Keratinocyte (primary cell): Measurements from ENCODE around the gene RUNX1. TPM values are rescaled to one million over a fixed set of nuclear protein-coding genes. Genes with fewer than 3 reads are reported as not detected.

ENCODE experiments used
- DNase-seq: peaks from one replicate; pipeline ENCODE4 v3.0.0-alpha.2; 2011; ENCODE audit warnings: low read depth, missing footprints, low spot score
- FAIRE-seq: peaks from 2 replicates; lab custom pipeline; 2011; peaks lifted over from hg19 to GRCh38; lab: Jason Lieb, UNC
- H2AFZ ChIP-seq: 2 replicates; pipeline ENCODE4 v1.6.0; 2012; ENCODE audit warnings: low read length, control low read depth, inconsistent platforms; ENCODE audit not compliant: control insufficient read depth
- H3K27ac ChIP-seq: 2 replicates; pipeline ENCODE4 v1.5.1; 2011; ENCODE audit warnings: low read length; ENCODE audit not compliant: control insufficient read depth, insufficient read depth
- H3K27me3 ChIP-seq: 3 replicates; pipeline ENCODE4 v1.6.0; 2011; ENCODE audit warnings: low read length; ENCODE audit not compliant: control insufficient read depth, insufficient read depth; ENCODE audit errors: extremely low read depth
- H3K36me3 ChIP-seq, 2 experiments: 2 replicates in 1 of 2; 3 replicates in 1 of 2; pipeline ENCODE4 v1.5.1; 2011; ENCODE audit warnings: low read length in 2 of 2, mild to moderate bottlenecking in 1 of 2; ENCODE audit not compliant: control insufficient read depth in 2 of 2, insufficient read depth in 2 of 2; ENCODE audit errors: extremely low read depth in 1 of 2
- H3K4me1 ChIP-seq: 3 replicates; pipeline ENCODE4 v1.5.1; 2011; ENCODE audit warnings: low read length; ENCODE audit not compliant: control insufficient read depth, insufficient read depth; ENCODE audit errors: extremely low read depth
- H3K4me2 ChIP-seq: 3 replicates; pipeline ENCODE4 v1.6.0; 2011; ENCODE audit warnings: low read depth, low read length; ENCODE audit not compliant: control insufficient read depth, insufficient read depth; ENCODE audit errors: extremely low read depth
- H3K4me3 ChIP-seq, 3 experiments: fragments of 200-600 bp in 1 of 3; sonication (generic) in 1 of 3; 2 replicates in 2 of 3; 3 replicates in 1 of 3; pipeline ENCODE4 v1.5.1; 2011 to 2016; ENCODE audit warnings: low read length in 3 of 3, mild to moderate bottlenecking in 3 of 3, control low read depth in 2 of 3, inconsistent platforms in 1 of 3, low read depth in 1 of 3, mixed read lengths in 1 of 3, mixed run types in 1 of 3, moderate library complexity in 1 of 3; ENCODE audit not compliant: control insufficient read depth in 2 of 3, insufficient read depth in 2 of 3; ENCODE audit errors: extremely low read depth in 1 of 3
- H3K79me2 ChIP-seq: 2 replicates; pipeline ENCODE4 v1.6.0; 2012; ENCODE audit warnings: low read length; ENCODE audit not compliant: control insufficient read depth, insufficient read depth
- H3K9ac ChIP-seq: 3 replicates; pipeline ENCODE4 v1.6.0; 2011; ENCODE audit warnings: low read length; ENCODE audit not compliant: control insufficient read depth, insufficient read depth; ENCODE audit errors: extremely low read depth
- H3K9me1 ChIP-seq: 3 replicates; pipeline ENCODE4 v1.6.0; 2011; ENCODE audit warnings: low read length; ENCODE audit not compliant: control insufficient read depth, insufficient read depth; ENCODE audit errors: extremely low read depth
- H3K9me3 ChIP-seq: 2 replicates; pipeline ENCODE4 v1.5.1; 2012; ENCODE audit warnings: low read depth, low read length; ENCODE audit not compliant: control insufficient read depth
- H4K20me1 ChIP-seq: 3 replicates; pipeline ENCODE4 v1.6.0; 2011; ENCODE audit warnings: low read length; ENCODE audit not compliant: control insufficient read depth, insufficient read depth; ENCODE audit errors: extremely low read depth
- CTCF ChIP-seq, 3 experiments: IDR thresholded peaks in 1 of 3; conservative IDR thresholded peaks in 1 of 3; optimal IDR thresholded peaks in 1 of 3; 2 replicates in 2 of 3; 3 replicates in 1 of 3; pipeline versions ENCODE3 to v1.5.1; 2011; ENCODE audit warnings: low read length in 3 of 3, mild to moderate bottlenecking in 3 of 3, moderate library complexity in 2 of 3, control low read depth in 1 of 3, inconsistent platforms in 1 of 3; ENCODE audit not compliant: insufficient read depth in 2 of 3; ENCODE audit errors: extremely low read depth in 1 of 3
- EZH2 ChIP-seq: IDR thresholded peaks from one replicate; pipeline ENCODE4 v1.6.1; 2012; ENCODE audit warnings: inconsistent platforms, mild to moderate bottlenecking, low read length, moderate library complexity
- dilution Hi-C: fragments of 300-500 bp; cut with MboI; formaldehyde crosslinking; loops from one replicate; pipeline ENCODE4 v1.7.0; 2020; ENCODE audit warnings: low sequenced_read_pairs; ENCODE audit not compliant: extremely low pct_ligation_motif_present
- polyA plus RNA-seq, 5 experiments: library from polyadenylated mRNA; depleted of rRNA in 3 of 5; stranded (reverse) in 3 of 5; stranded (forward) in 1 of 5; unstranded in 1 of 5; fragments of >200 nt; gene quantifications; 1 replicate in 1 of 5; 2 replicates in 3 of 5; 3 replicates in 1 of 5; pipeline versions ENCODE4 v1.2.1 to v1.2.3, GENCODE V29; 2011 to 2012; ENCODE audit warnings: missing spikeins in 2 of 5, low read depth in 1 of 5, low replicate concordance in 1 of 5

RUNX1 gene
- polyA plus RNA-seq, 1 donor (not counting 4 experiments of a cell fraction or from before 2014, with no cell fraction given): 44.9 TPM

- no peaks in the 10 kb centered on the region for H3K79me2 ChIP-seq
- H3K36me3 ChIP-seq: no peaks in the 10 kb centered on the region
- no peaks in the 10 kb centered on the region for H3K9me1 ChIP-seq
- no peak overlapping the region for H3K4me2 ChIP-seq
- DNase-seq (no peak), FAIRE-seq (no peak)
- TF ChIP-seq EZH2 (no peak), CTCF (optimal IDR thresholded peaks at IDR 0.05 in 1 of 3, IDR thresholded peaks at IDR 0.05 in 1 of 3, conservative IDR thresholded peaks at IDR 0.05 in 1 of 3; ENCODE audit: extremely low read depth in 1 of 3, insufficient read depth in 2 of 3, low read length in 3 of 3) (no peak)
- no peak overlapping the region for H2AFZ ChIP-seq
- no peak overlapping the region for H3K27ac ChIP-seq
- dilution Hi-C loops: no loop called here
- H3K9ac ChIP-seq: no peak overlapping the region
- no peaks in the 10 kb centered on the region for H3K27me3 ChIP-seq
- no peak overlapping the region for H3K4me3 ChIP-seq
- H4K20me1 ChIP-seq: no peaks in the 10 kb centered on the region
- H3K4me1 ChIP-seq: no peaks in the 10 kb centered on the region
- peaks cover 4% of the 10 kb centered on the region for H3K9me3 ChIP-seq
These were observed 149.8 kb downstream of the RUNX1 start for GRCh38 chr21:34899302-34899701.

- FAIRE-seq (no peak), DNase-seq (no peak)
- Histone ChIP-seq H2AFZ (no peak overlapping the region), H3K9ac (no peak overlapping the region), H4K20me1 (no peaks in the 10 kb centered on the region), H3K4me2 (no peak overlapping the region), H3K4me3 (no peak overlapping the region), H3K9me3 (peaks cover 4% of the 10 kb centered on the region), H3K27me3 (no peaks in the 10 kb centered on the region), H3K79me2 (no peaks in the 10 kb centered on the region), H3K4me1 (no peaks in the 10 kb centered on the region), H3K27ac (no peak overlapping the region), H3K36me3 (no peaks in the 10 kb centered on the region), H3K9me1 (no peaks in the 10 kb centered on the region)
- TF ChIP-seq CTCF (optimal IDR thresholded peaks at IDR 0.05 in 1 of 3, IDR thresholded peaks at IDR 0.05 in 1 of 3, conservative IDR thresholded peaks at IDR 0.05 in 1 of 3; ENCODE audit: extremely low read depth in 1 of 3, insufficient read depth in 2 of 3, low read length in 3 of 3) (no peak), EZH2 (no peak)
- dilution Hi-C loops: no loop called here
These were observed 151.3 kb downstream of the RUNX1 start for GRCh38 chr21:34897828-34898227.
